ENCODE data around the gene MYL2.

GRCh38 chr12:110863161-110863560, 57.2 kb downstream of the MYL2 start:
- no peak for TF ChIP-seq ATF6 (CRISPR knock-in tag; IDR thresholded peaks at IDR 0.05)
- no peak for TF ChIP-seq OVOL2 (CRISPR knock-in tag; IDR thresholded peaks at IDR 0.05; ENCODE audit: borderline replicate concordance)
- TF ChIP-seq STAT6 (CRISPR knock-in tag; conservative IDR thresholded peaks at IDR 0.05; ENCODE audit: low read depth): no peak
- TF ChIP-seq CTCF (IDR thresholded peaks at IDR 0.05): no peak
- no peak for TF ChIP-seq ESRRA (CRISPR knock-in tag; IDR thresholded peaks at IDR 0.05; ENCODE audit: borderline replicate concordance)
- TF ChIP-seq CREM (CRISPR knock-in tag; IDR thresholded peaks at IDR 0.05): no peak
- TF ChIP-seq SP1 (CRISPR knock-in tag; conservative IDR thresholded peaks at IDR 0.05): no peak
- TF ChIP-seq ZNF416 (CRISPR knock-in tag; IDR thresholded peaks at IDR 0.05): no peak
- TF ChIP-seq IRF2 (CRISPR knock-in tag; IDR thresholded peaks at IDR 0.05; ENCODE audit: borderline replicate concordance, low read depth): no peak
- TF ChIP-seq FOXP1 (CRISPR knock-in tag; IDR thresholded peaks at IDR 0.05; ENCODE audit: borderline replicate concordance): no peak
- TF ChIP-seq, protein P1, sequence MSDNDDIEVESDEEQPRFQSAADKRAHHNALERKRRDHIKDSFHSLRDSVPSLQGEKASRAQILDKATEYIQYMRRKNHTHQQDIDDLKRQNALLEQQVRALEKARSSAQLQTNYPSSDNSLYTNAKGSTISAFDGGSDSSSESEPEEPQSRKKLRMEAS (CRISPR knock-in tag; IDR thresholded peaks at IDR 0.05): no peak

Measured in WTC11 (cell line).